CD4-positive, alpha-beta T cell (primary cell): Measurements from ENCODE around the gene CYTH3. TPM values are rescaled to one million over a fixed set of nuclear protein-coding genes. Genes with fewer than 3 reads are reported as not detected.

Experiments used
- ATAC-seq: fragments of 200-7000 bp; cut with Tn5 transposase; one replicate; pipeline ENCODE4 v1.10.0; 2022; ENCODE audit warnings: mild to moderate bottlenecking; ENCODE audit not compliant: poor library complexity
- CTCF ChIA-PET: fragments of 350-600 bp; sonication (Branson Sonifier 250); formaldehyde crosslinking; loops from one replicate; lab custom pipeline; 2021; ENCODE audit warnings: antibody characterized with exemption, inconsistent platforms; lab: Charles Lee
- POLR2A ChIA-PET: fragments of 350-600 bp; sonication (Branson Sonifier 250); formaldehyde crosslinking; loops from one replicate; lab custom pipeline; 2021; ENCODE audit warnings: antibody characterized with exemption, inconsistent platforms; lab: Charles Lee
- DNase-seq, 14 experiments: peaks; one replicate each; pipeline ENCODE4 v3.0.0-alpha.2; 2013 to 2020; ENCODE audit warnings: mixed read lengths in 2 of 14
- H3K27ac ChIP-seq, 2 donors: one replicate each; pipeline versions ENCODE4 v1.5.1 to v1.7.0; 2013; ENCODE audit warnings: low read length in 2 of 2, low read depth in 1 of 2, mild to moderate bottlenecking in 1 of 2
- H3K27me3 ChIP-seq, 2 experiments: 1 replicate in 1 of 2; 2 replicates in 1 of 2; pipeline versions ENCODE4 v1.6.1 to v1.7.0; 2013; ENCODE audit warnings: low read length in 2 of 2, control low read depth in 1 of 2, mild to moderate bottlenecking in 1 of 2, moderate library complexity in 1 of 2; ENCODE audit not compliant: insufficient read depth in 2 of 2, control insufficient read depth in 1 of 2
- H3K36me3 ChIP-seq: one replicate; pipeline ENCODE4 v1.6.1; 2013; ENCODE audit warnings: low read length, control low read depth; ENCODE audit not compliant: insufficient read depth
- H3K4me1 ChIP-seq: one replicate; pipeline ENCODE4 v1.6.1; 2013; ENCODE audit warnings: low read length, control low read depth; ENCODE audit not compliant: insufficient read depth
- H3K4me3 ChIP-seq: one replicate; pipeline ENCODE4 v1.5.1; 2013; ENCODE audit warnings: mild to moderate bottlenecking, low read length, moderate library complexity
- H3K9me3 ChIP-seq, 2 experiments: 1 replicate in 1 of 2; 2 replicates in 1 of 2; pipeline versions ENCODE4 v1.6.1 to v1.7.0; 2013; ENCODE audit warnings: low read length in 2 of 2, mild to moderate bottlenecking in 2 of 2, control low read depth in 1 of 2, moderate library complexity in 1 of 2; ENCODE audit not compliant: control insufficient read depth in 1 of 2, insufficient read depth in 1 of 2
- H3K27ac Mint-ChIP-seq: one replicate; pipeline ENCODE4 v1.8.0; 2020; ENCODE audit warnings: mixed read lengths
- H3K27me3 Mint-ChIP-seq: one replicate; pipeline ENCODE4 v1.8.0; 2021; ENCODE audit warnings: mixed read lengths
- H3K36me3 Mint-ChIP-seq: one replicate; pipeline ENCODE4 v1.8.0; 2021; ENCODE audit warnings: low read depth, mixed read lengths
- H3K4me1 Mint-ChIP-seq: one replicate; pipeline ENCODE4 v1.8.0; 2021; ENCODE audit warnings: low read depth, mixed read lengths
- H3K4me3 Mint-ChIP-seq: one replicate; pipeline ENCODE4 v1.8.0; 2020; ENCODE audit warnings: mild to moderate bottlenecking, mixed read lengths
- H3K9me3 Mint-ChIP-seq: one replicate; pipeline ENCODE4 v1.8.0; 2020; ENCODE audit warnings: mixed read lengths
- intact Hi-C, 2 experiments: fragments of 100-400 bp; cut with DNase I in 1 of 2; cut with micrococcal nuclease in 1 of 2; formaldehyde crosslinking; loops; one replicate each; pipeline versions ENCODE4 v1.15.1 to v1.9.0; 2023 to 2025; cut with DNase I, micrococcal nuclease
- total RNA-seq, 174 experiments: library from RNA in 2 of 174; stranded (reverse) in 2 of 174; gene quantifications; one replicate each; pipeline ENCODE4 v1.2.3 and lab custom pipeline; 2021 to 2026
- TF ChIP-seq, protein P1 (sequence below): fragments of 200-600 bp; IDR thresholded peaks from one replicate; pipeline ENCODE4 v1.8.0; 2022; ENCODE audit warnings: antibody characterized with exemption, mild to moderate bottlenecking

CYTH3 gene
- total RNA-seq, 2 experiments from 2014 or later: 7.6 to 9.1 TPM

DNA sequence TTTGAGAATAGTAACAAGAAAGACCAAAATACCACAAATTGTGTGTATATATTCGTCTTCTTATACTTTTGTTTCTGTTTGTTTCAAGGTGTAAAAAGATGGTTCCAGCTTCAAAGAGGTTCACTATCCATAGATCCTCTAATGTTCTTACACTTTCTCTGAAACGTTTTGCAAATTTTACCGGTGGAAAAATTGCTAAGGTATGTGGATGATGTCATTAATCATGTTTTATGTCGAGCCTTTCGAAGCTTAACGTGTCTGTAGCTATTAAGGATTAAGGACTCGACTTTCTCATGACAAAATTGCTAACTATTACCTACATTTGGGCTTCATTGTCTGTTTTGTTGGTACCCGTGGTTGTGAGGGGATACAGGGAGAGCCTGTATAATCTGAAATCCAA lies 128.4 kb downstream of the CYTH3 start:
- CTCF ChIA-PET: no interaction called here
- H3K36me3 Mint-ChIP-seq: peaks cover 92% of the 10 kb centered on the region

DNA sequence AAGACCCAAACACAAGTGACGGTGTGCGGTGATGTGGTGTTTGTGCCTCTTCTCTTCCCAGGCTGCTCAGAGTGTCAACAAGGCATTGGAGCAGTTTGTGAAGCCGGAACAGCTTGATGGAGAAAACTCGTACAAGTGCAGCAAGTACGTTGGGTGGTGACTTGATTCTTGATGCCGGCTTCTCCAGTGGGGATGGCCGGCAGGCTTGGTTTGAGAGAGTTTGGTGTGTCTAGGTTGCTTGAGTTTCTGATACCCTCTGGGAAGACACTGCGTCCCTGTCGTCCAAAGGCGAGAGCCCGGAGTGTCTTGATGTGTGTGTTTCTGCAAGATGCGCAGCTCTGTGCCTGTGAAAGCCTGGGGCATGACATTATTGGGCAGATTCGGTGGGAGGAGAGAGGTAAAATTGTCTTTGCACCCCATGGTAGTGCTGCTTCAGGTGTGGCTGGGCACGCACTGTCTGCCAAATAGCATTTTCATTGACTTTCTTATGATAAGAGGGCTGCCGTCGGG lies 129.5 kb downstream of the CYTH3 start:
- H3K9me3 ChIP-seq: no peaks in the 10 kb centered on the region
- no peaks in the 10 kb centered on the region for H3K4me1 ChIP-seq
- TF ChIP-seq, protein P1, sequence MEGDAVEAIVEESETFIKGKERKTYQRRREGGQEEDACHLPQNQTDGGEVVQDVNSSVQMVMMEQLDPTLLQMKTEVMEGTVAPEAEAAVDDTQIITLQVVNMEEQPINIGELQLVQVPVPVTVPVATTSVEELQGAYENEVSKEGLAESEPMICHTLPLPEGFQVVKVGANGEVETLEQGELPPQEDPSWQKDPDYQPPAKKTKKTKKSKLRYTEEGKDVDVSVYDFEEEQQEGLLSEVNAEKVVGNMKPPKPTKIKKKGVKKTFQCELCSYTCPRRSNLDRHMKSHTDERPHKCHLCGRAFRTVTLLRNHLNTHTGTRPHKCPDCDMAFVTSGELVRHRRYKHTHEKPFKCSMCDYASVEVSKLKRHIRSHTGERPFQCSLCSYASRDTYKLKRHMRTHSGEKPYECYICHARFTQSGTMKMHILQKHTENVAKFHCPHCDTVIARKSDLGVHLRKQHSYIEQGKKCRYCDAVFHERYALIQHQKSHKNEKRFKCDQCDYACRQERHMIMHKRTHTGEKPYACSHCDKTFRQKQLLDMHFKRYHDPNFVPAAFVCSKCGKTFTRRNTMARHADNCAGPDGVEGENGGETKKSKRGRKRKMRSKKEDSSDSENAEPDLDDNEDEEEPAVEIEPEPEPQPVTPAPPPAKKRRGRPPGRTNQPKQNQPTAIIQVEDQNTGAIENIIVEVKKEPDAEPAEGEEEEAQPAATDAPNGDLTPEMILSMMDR: no peak
- H3K27ac Mint-ChIP-seq: no peak overlapping the region
- H3K27me3 ChIP-seq: no peaks in the 10 kb centered on the region
- POLR2A ChIA-PET: no interaction called here
- H3K27ac ChIP-seq: no peak overlapping the region
- H3K4me3 ChIP-seq: no peak overlapping the region
- no peaks in the 10 kb centered on the region for H3K9me3 Mint-ChIP-seq
- peaks cover 67% of the 10 kb centered on the region for H3K36me3 ChIP-seq
- intact Hi-C loops: no loop called here
- CTCF ChIA-PET: no interaction called here
- no peak for ATAC-seq
- H3K4me3 Mint-ChIP-seq: no peak overlapping the region
- peaks cover 82% of the 10 kb centered on the region for H3K36me3 Mint-ChIP-seq
- DNase-seq: no peak
- H3K27me3 Mint-ChIP-seq: no peaks in the 10 kb centered on the region
- no peaks in the 10 kb centered on the region for H3K4me1 Mint-ChIP-seq

More for the DNA sequence above, 128.4 kb downstream of the CYTH3 start:
- intact Hi-C loops: no loop called here
- TF ChIP-seq, protein P1: no peak
- ATAC-seq: no peak
- Mint-ChIP-seq H3K4me3 (no peak overlapping the region), H3K9me3 (no peaks in the 10 kb centered on the region), H3K27ac (no peak overlapping the region), H3K27me3 (no peaks in the 10 kb centered on the region), H3K4me1 (no peaks in the 10 kb centered on the region)
- Histone ChIP-seq H3K4me1 (no peaks in the 10 kb centered on the region), H3K4me3 (no peak overlapping the region), H3K36me3 (peaks cover 77% of the 10 kb centered on the region), H3K27ac (no peak overlapping the region), H3K27me3 (no peaks in the 10 kb centered on the region), H3K9me3 (no peaks in the 10 kb centered on the region)
- no peak for DNase-seq
- POLR2A ChIA-PET: no interaction called here

- ChIA-PET POLR2A (no interaction called here), CTCF (interaction anchor here (0.6 kb wide), 1 partner anchor 67 kb away, joined by 3 read pairs; no protein-coding TSS in a partner anchor)
- Histone ChIP-seq H3K4me1 (no peaks in the 10 kb centered on the region), H3K4me3 (no peak overlapping the region), H3K36me3 (peaks cover 47% of the 10 kb centered on the region), H3K27ac (no peak overlapping the region), H3K9me3 (no peaks in the 10 kb centered on the region), H3K27me3 (no peaks in the 10 kb centered on the region)
- intact Hi-C loops: no loop called here
- Mint-ChIP-seq H3K27me3 (no peaks in the 10 kb centered on the region), H3K4me1 (no peaks in the 10 kb centered on the region), H3K36me3 (peaks cover 70% of the 10 kb centered on the region), H3K9me3 (no peaks in the 10 kb centered on the region), H3K4me3 (no peak overlapping the region), H3K27ac (no peak overlapping the region)
- DNase-seq (no peak), ATAC-seq (no peak)
- TF ChIP-seq, protein P1: no peak
These were observed 133.0 kb downstream of the CYTH3 start for GRCh38 chr7:6139189-6139996.
